Choroid plexus epithelial cell (primary cell): ENCODE results near the gene CHMP4B.

ENCODE experiments used
- DNase-seq: peaks from one replicate; pipeline ENCODE4 v3.0.0-alpha.2; 2010; ENCODE audit warnings: low read depth
- H3K4me3 ChIP-seq: 2 replicates; pipeline ENCODE4 v1.5.1; 2011; ENCODE audit warnings: low read depth, mild to moderate bottlenecking, control low read depth, low read length, moderate library complexity
- TF ChIP-seq, protein P1 (sequence below): conservative IDR thresholded peaks from 2 replicates; pipeline ENCODE4 v1.5.1; 2011; ENCODE audit warnings: low read depth, mild to moderate bottlenecking, control low read depth, inconsistent platforms, low read length, moderate library complexity

Gene CHMP4B

DNA sequence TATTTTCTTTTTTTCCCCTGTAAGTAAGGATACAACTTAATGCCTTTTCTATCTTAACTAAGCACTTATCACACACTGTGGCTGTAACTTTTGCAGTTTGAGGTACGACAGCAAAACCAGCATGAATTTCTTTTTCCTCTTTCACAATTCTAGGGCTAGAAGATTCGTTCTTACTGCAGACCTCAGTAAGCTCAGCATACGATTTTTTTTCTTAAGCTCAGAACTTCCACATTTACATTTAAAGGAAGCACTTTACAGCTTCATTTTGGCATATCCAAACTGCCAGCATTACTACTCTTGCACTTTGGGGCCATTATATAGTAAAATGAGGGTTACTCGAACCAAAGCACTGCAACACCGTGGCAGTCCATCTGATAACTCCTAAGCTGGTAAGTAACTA, 889 bp upstream of the CHMP4B start:
- TF ChIP-seq, protein P1, sequence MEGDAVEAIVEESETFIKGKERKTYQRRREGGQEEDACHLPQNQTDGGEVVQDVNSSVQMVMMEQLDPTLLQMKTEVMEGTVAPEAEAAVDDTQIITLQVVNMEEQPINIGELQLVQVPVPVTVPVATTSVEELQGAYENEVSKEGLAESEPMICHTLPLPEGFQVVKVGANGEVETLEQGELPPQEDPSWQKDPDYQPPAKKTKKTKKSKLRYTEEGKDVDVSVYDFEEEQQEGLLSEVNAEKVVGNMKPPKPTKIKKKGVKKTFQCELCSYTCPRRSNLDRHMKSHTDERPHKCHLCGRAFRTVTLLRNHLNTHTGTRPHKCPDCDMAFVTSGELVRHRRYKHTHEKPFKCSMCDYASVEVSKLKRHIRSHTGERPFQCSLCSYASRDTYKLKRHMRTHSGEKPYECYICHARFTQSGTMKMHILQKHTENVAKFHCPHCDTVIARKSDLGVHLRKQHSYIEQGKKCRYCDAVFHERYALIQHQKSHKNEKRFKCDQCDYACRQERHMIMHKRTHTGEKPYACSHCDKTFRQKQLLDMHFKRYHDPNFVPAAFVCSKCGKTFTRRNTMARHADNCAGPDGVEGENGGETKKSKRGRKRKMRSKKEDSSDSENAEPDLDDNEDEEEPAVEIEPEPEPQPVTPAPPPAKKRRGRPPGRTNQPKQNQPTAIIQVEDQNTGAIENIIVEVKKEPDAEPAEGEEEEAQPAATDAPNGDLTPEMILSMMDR: no peak
- DNase-seq: no peak
- H3K4me3 ChIP-seq: no peak overlapping the region

DNA sequence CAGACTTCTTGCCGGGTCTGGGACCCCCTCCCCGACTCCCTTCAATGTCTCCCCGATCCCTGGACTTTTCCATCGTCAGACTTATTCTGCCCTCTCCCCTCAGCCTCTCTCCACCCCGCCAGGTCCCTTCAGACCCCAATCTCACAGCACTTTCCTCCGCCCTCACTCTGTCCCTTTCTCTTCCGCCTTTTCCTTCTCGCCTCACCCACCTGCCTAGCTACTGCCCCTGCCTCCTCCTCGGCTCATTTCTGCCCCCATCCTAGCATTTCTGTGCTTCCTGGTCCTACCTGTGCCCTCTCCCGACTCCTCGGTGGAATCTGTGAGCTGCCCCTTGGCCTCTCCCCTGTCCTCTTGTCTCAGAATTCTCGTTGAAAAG, 616 bp downstream of the CHMP4B start:
- no peak for DNase-seq
- TF ChIP-seq, protein P1: no peak
- H3K4me3 ChIP-seq: peak overlapping the region; percentile 93

DNA sequence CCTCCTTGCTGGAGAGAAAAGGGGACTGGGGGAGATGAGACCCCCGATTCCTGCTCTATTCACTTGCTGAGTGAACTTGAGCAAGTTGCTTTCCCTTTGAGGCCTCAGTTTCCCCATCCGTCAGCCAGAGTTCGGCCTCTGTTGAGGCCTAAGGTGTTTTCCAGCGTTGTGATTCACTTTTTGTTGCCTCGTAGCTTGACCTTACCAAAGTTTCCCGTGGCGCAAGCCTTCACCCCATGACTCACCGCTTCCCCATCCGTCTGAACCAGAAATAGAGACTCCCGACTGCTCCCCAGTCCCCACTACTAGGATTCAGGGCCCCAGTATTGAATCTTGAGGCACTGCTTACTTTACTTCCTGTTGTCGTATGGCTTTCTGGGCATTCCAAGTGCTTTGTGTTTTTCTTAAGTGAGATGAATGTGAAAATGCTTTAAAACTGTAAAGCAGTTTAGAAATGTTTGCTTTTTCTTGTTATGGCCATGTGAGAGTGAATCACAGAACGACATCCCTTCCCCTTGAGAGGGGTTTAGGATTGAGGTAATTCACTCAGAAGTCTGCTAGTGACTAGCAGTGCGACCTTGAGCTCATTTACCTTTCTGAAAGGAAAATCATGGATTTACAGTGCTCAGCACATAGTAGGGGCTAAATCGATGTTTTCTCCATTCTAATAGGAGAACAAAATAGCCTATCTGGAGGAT, 1.2 kb downstream of the CHMP4B start:
- TF ChIP-seq, protein P1: no peak
- H3K4me3 ChIP-seq: peak overlapping the region; percentile 93
- DNase-seq: peak; percentile 91

DNA sequence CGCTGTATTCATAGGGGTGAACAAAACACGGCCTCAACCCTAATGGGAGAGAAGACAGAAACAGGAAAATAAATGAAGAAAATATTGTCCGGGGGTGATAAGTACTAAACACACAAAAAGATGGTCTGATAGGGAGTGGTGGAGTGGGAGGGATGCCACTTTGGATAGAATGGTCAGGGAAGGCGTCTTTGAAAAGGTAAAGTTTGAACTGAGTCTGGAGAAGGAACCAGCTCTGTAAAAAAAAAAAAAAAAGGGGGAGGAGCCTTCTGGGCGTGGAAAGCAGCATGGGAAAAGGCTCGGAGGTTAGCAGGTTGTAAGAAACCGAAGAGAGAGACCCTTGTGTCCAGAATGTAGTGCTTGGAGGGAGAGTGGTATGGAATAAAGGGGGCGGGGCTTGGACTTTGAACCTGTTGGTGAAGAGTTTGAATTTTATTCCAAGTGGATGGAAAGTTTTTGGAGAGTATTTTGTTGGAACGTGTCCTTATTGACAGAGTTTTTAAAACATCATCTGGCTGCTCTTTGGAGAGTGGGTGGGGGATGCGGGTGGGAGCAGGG, 1.8 kb downstream of the CHMP4B start:
- DNase-seq: peak; percentile 22
- peak overlapping the region; percentile 93 for H3K4me3 ChIP-seq
- TF ChIP-seq, protein P1: no peak

DNA sequence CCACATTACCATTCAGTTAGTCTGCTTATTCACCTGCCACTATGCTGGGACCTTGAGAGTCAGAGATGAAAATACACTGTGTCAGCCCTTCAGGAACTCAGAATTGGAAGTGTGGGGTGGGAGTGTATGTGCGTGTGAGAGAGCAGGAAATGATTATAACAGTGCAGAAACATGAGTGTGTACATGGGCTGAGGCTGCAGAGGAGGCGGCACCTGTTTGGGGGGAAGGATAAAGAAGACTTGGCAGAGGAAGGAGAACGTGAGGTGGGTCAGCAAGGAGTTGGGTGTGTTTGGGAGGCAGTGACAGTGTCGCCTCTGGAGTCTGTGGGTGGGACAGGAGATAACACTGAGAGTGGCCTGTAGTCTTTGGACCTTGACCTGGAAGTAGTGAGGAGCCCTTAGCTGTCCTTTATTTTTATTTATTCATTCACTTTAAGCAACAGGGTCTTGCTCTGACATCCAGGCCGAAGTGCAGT, 3.1 kb downstream of the CHMP4B start:
- H3K4me3 ChIP-seq: no peak overlapping the region
- TF ChIP-seq, protein P1: no peak
- no peak for DNase-seq

DNA sequence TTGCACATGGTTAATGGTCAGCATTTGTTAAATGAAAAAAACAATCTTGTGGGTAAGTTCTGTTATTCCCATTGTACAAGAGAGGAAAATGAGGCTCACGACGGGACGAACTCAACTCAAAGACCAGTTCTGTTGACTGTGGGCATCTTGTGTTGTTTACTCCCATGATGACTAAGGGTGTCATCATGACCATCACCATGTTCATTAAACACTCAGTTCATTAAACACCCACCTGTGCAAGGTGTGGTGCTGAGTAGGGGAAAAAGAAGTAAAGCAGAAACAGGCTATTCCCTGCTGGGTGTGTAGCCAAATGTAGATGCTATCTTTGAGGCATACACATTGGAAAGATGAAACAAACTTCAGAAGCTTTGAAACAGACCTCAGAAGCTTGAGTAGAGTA, 4.5 kb downstream of the CHMP4B start:
- H3K4me3 ChIP-seq: no peak overlapping the region
- TF ChIP-seq, protein P1: no peak
- no peak for DNase-seq

DNA sequence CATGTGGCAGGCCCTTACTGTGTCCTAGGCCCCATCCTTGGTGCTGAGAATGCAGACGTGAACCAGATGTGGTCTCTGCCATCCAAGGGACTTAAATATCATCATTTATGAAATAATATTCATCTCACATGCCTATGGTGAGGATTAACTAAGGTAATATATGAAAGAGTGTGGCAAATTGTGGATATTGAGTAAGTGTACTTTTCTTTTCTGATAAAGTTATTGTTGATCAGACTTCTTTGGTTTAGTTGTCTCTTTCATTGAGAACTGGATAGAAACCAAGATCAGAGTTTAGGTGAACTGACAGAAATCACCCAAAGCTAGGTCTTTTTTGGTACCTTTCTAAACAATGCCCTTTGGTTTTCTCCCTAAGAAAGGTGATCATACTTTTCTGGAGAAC, 5.0 kb downstream of the CHMP4B start:
- no peak for DNase-seq
- TF ChIP-seq, protein P1: no peak
- no peak overlapping the region for H3K4me3 ChIP-seq
